HG02759 (cell line): Measurements from ENCODE around the gene SLIT3.
"Not testable (repeated sequence)": the region's sequence is repeated elsewhere in the genome, so short reads cannot be mapped to it uniquely, and the experiment has no call there.

Experiments used
- ATAC-seq: cut with Tn5 transposase; IDR thresholded peaks from one replicate; pipeline ENCODE4 v1.9.1; 2021; ENCODE audit warnings: mild to moderate bottlenecking, moderate library complexity; ENCODE audit not compliant: unreplicated experiment

The SLIT3 gene

GRCh38 chr5:169116961-169117461 lies 183.9 kb downstream of the SLIT3 start:
- ATAC-seq, result no peak

DNA sequence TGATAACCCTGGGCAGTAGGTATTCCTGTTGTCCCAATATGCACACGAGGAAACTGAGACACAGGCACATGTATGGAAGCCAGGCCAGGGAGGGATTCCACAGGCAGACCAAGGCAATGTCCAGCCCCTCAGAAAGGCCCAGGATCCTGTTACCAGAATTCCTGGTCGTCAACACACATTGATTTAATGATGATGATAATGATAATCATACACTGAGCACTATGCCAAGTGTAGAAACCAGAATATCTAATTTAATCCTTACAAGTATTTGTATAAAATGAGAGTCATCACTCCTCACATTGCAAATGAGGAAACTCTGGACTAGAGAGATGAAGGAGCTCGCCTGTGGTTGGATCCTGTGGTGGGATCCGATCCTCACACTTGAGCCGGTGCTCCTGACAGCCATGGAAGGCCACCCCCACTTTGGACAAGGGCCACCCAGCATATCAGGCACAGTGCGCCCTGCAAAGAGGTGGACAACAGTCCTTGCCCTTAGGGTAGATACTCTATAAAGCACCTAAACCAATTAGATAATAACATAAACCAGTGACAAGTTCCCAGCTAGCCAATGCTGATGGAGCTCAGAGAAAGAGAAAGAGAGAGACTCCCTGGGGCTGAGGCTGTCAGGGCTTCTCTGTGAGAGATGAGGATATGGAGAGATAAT lies 185.3 kb downstream of the SLIT3 start:
- no peak for ATAC-seq

GRCh38 chr5:169114466-169115065 lies 186.4 kb downstream of the SLIT3 start:
- no peak for ATAC-seq

- no peak for ATAC-seq
These were observed 188.9 kb downstream of the SLIT3 start for GRCh38 chr5:169112016-169112415.

DNA sequence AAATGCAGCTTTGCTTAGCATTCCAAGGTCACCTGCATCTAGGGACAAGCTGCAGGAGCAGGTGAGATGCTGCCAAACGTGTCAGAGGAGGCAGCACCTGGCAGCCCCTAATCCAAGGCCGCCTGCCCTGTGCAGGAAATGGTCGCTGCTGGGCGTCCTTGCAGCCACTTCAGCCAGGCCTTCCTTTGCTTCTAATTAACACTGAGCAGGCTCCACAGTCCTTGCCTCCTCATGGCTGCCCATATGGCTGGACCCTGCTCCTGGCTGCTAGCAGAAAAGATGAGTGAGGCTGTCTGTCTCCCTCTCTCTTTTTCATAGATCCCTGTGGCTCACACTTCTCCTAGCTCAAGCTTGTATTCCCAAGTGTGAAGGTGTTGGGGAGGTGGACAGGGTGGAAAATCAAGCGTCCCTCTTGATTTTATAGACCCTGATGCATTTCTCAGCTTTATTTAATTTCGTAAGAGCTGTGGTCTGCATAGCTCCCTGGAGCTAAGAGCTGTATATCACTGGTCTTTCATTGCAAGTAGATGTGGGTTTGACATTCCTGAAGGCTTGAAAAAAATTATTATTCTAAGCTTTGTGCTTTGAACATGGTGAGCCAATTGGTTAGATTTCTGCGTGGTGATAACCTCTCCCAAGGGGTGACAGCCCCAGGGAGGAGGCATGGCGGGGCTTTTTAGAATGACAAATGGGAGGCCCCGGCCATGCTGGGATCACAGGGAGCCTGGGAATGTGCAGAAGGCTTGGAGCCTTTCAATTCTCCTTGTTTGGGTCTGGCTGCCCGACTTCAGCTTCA lies 193.8 kb downstream of the SLIT3 start:
- no peak for ATAC-seq

DNA sequence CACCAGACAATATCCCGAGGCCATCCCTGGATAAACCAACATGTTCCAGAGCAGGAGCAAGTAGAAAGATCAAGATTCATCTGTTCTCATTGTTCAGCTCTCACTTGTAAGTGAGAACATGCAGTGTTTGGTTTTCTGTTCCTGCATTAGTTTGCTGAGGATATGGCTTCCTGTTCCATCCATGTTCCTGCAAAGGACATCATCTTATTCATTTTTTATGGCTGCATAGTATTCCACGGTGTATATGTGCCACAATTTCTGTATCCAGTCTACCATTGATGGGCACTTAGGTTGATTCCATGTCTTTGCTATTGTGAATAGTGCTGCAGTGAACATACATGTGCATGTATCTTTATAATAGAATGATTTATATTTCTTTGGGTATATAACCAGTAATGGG lies 195.4 kb downstream of the SLIT3 start:
- not testable (repeated sequence) for ATAC-seq

GRCh38 chr5:169104937-169105494 lies 195.9 kb downstream of the SLIT3 start:
- ATAC-seq, result no peak

DNA sequence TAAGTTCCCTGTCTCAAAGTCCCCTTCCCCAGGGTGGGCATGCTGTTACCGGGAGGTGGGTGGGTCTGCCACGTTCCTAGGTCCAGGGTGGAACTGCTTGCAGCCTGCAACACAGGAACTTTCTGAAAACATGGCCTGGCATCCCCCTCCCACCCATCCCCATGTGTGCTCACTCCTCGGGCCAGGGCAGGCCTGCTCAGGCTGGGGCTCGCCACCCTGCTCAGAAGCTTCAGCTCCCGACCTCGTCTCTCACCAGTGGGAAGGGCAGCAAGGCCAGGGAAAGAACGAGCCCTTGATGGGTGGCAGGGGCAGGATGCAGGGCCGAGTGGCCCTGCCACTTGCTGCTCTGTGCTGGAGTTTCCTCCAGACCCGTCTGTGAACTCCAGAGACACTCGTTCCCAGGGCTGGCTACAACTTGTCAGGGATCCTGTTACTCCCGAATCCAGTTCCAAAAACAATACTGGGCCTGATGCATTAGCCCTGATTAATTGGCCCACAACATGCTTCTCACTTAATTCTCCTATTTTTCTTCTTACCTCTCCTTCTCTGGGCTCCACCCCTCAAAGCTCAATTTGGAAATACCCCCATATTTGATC lies 197.3 kb downstream of the SLIT3 start:
- ATAC-seq, result no peak

DNA sequence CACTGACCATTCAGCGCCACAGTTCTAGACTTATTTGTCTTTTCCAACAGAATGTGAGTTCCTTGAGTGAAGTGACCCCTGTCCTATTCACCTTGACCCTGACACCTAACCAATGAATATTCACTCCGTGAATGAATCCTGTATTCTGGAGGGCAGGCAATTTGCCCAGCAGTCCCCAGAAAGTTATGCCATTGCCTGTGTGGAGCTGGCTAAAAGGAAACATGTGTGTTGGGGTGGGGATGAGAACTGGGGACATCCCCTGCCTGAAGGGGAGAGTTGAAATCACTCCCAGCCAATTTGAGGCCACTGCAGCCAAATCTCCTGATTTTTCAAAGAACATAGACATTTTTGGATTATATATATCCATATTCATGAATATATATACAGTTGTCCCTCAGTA lies 199.0 kb downstream of the SLIT3 start:
- no peak for ATAC-seq

DNA sequence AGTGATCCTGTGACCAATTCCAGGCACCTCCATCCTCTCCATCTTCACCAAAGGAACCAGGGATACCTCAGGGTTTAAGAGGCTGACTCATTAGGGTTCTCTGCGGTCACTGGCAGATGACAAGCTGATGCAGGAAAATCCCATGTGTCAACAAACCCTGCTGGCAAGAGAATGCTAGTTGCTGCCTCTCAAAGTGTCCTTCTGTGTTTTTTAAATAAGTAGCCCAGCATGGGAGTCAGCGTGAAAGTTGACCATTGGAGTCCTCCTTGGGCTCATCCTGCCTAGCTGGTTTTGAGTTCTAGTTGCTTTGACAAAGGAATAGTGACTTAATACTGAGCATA lies 200.2 kb downstream of the SLIT3 start:
- ATAC-seq, result no peak

DNA sequence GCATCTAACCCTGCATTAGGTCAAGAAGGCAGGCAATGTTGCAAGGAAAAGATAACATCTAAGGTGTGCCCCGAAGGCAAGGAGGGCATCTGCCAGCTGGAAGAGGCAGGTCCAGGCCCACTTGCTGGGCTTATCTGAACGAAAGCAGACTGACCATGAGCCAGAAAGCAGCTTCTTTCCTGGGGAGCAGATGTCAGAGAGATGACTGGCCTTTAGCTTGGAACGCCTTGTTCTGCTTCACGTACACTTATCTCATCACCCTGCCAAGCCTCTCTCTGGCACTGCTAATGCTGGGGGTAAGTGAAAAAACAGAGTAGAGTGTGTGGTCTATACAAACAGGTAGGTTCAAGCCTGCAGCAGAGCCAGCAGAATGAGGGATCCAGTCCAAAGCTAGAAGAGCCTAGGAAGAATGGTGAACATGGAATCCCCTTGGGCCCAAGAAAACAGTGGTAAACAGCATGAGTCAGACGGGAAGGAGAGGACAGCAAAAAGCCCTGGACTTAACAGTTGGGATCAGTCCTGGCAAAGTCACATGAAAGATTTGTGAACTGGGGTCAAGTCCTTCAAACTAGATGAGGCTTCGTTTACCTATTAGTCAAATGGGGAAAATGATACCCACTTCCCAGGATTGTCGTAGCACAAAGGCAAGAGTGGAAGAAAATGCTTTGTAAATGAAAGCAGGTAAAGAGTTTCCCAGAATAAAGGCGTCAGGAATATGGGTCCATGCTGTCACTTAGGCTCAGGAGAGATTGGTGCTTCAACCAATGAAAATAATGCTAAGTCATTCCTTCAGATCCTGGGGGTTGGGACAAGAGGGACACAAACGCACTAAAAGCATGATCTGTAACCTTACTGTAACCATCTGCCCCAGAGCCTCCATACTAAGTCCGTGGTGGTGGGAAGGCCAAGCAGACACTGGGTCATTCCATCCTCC lies 200.9 kb downstream of the SLIT3 start:
- ATAC-seq, result no peak

DNA sequence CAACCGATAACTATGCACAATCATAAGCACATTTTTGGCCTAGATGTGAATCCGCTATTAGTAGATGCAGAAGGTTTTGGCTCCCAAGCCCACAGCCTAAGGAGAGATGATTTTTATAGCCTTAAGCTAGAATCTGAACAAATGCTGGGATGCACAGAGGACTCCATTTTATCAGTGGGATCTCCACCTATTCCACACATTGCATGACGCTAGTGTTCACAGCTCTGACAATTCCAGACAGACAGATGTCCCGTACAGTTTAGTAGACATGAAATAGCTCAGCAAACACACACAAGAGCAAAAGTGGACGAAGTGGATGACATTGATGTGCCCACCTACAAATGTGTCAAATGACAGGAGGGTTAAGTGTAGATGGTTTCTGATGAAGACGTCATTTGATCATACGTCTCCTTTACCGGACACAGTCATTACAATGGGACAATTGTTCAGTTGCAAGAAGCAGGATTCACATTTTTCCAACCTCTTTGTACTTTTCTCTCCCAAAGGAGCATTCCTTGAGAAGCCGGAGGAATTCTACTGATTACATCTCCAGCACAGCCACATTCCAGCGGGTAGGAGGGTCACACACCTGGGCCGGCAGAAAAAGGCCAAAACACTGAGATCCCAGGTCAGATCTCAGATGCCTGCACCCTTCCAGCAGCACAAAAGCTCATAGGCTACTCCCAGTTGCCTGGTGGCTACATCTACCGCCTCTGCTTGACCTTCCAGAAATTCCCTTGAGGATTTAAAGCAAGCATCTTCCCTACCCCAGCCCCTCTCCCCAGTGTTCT lies 202.4 kb downstream of the SLIT3 start:
- no peak for ATAC-seq

DNA sequence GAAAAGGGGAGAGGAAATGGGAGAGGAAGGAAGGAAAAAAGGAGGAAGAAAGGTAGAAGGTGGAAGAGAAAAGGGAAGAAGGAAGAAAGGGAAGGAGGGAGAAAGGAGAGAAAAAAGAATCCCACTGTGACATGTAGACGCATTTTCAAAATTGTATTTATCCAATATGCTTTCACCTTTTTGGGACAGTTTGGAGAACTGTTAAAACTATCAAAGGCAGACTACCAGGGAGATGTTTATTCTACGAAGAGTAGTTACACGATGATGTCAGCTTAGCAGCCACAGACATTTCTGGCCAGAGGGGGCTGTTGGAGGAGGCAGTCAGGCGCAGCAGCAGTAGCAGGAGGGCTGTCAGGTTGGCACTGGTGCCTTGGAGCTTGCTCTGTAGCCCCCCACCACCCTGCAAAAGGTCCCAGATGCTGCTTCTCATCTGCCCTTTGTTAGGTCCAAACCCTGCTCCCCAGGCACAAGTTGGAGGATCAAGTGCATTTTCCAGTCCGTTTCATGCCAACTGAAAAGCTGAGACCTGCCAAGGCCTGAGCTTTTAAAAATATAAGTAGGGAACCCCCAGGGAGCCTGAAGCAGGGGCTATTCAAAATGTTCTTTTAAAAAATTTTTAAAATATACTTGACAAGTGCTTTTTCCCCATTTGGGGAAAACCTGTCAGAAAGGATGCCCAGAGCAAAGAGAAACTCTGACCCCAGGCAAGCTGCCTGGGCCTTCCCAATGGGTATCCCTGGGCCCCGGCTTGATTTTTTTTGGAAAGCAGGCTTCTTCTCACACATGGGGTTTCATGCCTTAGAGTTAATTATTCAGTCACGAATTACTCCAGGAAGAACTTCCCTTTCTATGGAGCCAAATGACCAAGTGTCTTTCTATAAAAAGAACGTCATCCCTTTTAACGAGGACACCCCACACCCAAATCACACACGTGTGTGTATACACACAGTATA lies 203.3 kb downstream of the SLIT3 start:
- no peak for ATAC-seq

- ATAC-seq, result no peak
These were observed 205.0 kb downstream of the SLIT3 start for GRCh38 chr5:169095976-169096375.

DNA sequence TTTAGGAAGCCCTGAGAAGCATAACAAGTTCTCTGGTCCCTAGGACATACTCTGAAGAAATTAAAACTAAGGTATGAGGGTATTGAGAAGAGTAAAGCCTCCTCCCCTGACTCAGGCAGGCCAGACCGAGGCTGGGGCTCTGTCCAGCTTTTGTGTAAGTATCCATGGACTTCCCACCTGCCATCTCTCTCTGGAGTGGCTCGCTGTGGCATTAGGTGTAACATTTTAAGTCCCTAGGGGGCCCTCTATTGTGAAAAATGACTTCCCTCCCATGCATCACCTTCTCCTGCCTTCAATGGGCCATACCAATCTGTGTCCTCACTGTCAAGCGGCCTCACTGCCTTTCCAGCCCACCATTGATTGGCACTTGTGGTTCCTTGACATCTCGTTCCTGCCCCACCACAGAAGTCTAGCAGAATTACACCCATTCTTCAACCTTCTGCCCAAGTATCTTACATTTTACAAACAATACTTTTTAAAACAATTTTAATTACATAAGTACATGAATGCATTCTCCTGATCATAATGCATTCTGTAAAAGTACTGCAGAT lies 205.5 kb downstream of the SLIT3 start:
- ATAC-seq, result no peak

GRCh38 chr5:169094586-169095409 lies 206.1 kb downstream of the SLIT3 start:
- ATAC-seq, result no peak

DNA sequence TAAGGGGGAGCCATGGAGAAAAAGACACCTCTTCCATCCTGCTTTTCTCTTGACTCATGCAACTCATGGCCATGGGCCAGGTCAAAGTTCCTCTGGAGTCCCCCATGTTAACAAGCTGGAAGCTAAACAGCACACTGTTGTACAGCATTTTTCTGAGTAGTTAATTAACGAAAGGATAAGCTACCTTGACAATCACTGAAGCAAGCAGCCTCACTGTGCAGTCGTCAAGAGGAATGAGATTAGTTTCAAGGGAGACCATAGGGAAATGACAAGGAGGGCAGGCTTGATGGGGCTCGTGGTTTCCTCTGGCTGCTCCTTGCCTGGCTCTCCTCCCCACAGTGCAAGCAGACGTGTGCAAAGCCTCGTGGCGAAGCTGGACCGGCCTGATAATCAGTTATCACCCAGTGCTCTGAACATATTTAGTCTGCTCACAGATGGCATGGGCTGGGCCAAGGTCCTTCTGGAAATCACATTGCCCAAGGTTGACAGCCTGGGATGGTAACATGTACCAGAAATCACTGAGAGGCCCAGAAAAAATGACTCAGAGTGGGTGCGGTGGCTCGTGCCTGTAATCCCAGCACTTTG lies 209.5 kb downstream of the SLIT3 start:
- ATAC-seq, result no peak
